ENCODE results near the gene TMEM74B.

The TMEM74B gene

DNA sequence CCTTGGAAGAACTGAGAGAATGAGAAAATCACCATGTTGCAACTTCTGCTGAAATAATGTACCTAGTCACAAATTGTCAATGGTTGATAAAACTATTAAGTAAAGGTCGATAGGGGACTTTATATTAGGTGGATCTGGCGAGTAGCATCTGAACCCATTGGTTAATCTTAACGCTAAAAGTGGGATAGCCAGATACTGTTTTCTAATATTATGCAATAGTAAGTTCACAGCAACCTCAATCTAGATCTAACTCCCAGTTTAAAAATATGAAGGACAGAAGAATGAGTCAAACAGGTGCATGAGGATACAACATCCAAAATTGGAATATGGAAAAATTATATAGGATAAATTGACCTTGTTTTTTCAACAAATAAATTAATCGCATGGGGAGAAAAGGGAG is 47.5 kb downstream of the TMEM74B start:
- H3K27me3 ChIP-seq (ENCODE audit: insufficient read depth, low read length) = no peaks in the 10 kb centered on the region
- no peaks in the 10 kb centered on the region for H3F3A ChIP-seq (ENCODE audit: insufficient read depth, low read length)
- H3K4me2 ChIP-seq (ENCODE audit: low read length) = no peak overlapping the region
- no peaks in the 10 kb centered on the region for H4K20me1 ChIP-seq (ENCODE audit: insufficient read depth, low read length)
- no peaks in the 10 kb centered on the region for H3K4me1 ChIP-seq (ENCODE audit: insufficient read depth, low read length, severe bottlenecking)
- no peak overlapping the region for H3K9ac ChIP-seq (ENCODE audit: low read length)
- no peak overlapping the region for H3K4me3 ChIP-seq (ENCODE audit: low read depth, low read length, poor library complexity, severe bottlenecking)
- peaks cover 96% of the 10 kb centered on the region for H3K36me3 ChIP-seq (ENCODE audit: insufficient read depth, low read length)
- TF ChIP-seq EZH2 (IDR thresholded peaks at IDR 0.05; ENCODE audit: borderline replicate concordance, low read length) = no peak
- TF ChIP-seq, protein P1, sequence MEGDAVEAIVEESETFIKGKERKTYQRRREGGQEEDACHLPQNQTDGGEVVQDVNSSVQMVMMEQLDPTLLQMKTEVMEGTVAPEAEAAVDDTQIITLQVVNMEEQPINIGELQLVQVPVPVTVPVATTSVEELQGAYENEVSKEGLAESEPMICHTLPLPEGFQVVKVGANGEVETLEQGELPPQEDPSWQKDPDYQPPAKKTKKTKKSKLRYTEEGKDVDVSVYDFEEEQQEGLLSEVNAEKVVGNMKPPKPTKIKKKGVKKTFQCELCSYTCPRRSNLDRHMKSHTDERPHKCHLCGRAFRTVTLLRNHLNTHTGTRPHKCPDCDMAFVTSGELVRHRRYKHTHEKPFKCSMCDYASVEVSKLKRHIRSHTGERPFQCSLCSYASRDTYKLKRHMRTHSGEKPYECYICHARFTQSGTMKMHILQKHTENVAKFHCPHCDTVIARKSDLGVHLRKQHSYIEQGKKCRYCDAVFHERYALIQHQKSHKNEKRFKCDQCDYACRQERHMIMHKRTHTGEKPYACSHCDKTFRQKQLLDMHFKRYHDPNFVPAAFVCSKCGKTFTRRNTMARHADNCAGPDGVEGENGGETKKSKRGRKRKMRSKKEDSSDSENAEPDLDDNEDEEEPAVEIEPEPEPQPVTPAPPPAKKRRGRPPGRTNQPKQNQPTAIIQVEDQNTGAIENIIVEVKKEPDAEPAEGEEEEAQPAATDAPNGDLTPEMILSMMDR (IDR thresholded peaks at IDR 0.05; ENCODE audit: low read length) = no peak
- H3K27ac ChIP-seq (ENCODE audit: low read depth, low read length, poor library complexity, severe bottlenecking) = no peak overlapping the region
- H3K9me3 ChIP-seq (ENCODE audit: low read length) = no peaks in the 10 kb centered on the region
- H3K9me2 ChIP-seq (ENCODE audit: low read depth, low read length) = no peaks in the 10 kb centered on the region
- 0 out of 2 replicates have a peak, but pooled peaks cover 3% of the 10 kb centered on the region for H3K79me2 ChIP-seq (ENCODE audit: insufficient read depth, low read length)
- no peak overlapping the region for H2AFZ ChIP-seq (ENCODE audit: low read length)

DNA sequence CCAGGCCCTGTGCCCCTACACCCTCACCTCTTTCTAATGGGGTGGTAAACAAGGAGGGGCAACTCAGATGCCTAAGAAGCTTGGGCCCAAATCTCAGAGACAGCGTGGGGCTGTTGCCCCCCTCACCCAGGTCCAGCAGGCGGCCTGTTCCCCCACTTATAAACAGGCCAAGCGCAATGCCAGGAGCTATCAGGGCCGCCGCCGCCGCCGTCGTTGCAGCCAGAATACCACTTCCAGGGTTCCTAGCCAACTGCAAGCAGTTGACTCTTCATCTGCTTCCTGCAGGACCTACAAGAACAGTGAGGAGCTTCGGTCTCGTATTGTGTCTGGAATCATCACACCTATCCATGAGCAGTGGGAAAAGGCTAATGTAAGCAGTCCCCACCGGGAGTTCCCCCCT is 49.9 kb downstream of the TMEM74B start:
- H3K9me2 ChIP-seq (ENCODE audit: low read depth, low read length) = no peaks in the 10 kb centered on the region
- H3K4me3 ChIP-seq (ENCODE audit: low read depth, low read length, poor library complexity, severe bottlenecking) = no peak overlapping the region
- no peak overlapping the region for H3K27ac ChIP-seq (ENCODE audit: low read depth, low read length, poor library complexity, severe bottlenecking)
- H3K9ac ChIP-seq (ENCODE audit: low read length) = no peak overlapping the region
- no peak overlapping the region for H3K4me2 ChIP-seq (ENCODE audit: low read length)
- TF ChIP-seq EZH2 (IDR thresholded peaks at IDR 0.05; ENCODE audit: borderline replicate concordance, low read length) = no peak
- TF ChIP-seq, protein P1 (IDR thresholded peaks at IDR 0.05; ENCODE audit: low read length) = no peak
- no peaks in the 10 kb centered on the region for H4K20me1 ChIP-seq (ENCODE audit: insufficient read depth, low read length)
- peaks cover 4% of the 10 kb centered on the region for H3K4me1 ChIP-seq (ENCODE audit: insufficient read depth, low read length, severe bottlenecking)
- peaks cover 98% of the 10 kb centered on the region for H3K36me3 ChIP-seq (ENCODE audit: insufficient read depth, low read length)
- H3K79me2 ChIP-seq (ENCODE audit: insufficient read depth, low read length) = 0 out of 2 replicates have a peak, but pooled peaks cover 3% of the 10 kb centered on the region
- no peaks in the 10 kb centered on the region for H3K9me3 ChIP-seq (ENCODE audit: low read length)
- H3K27me3 ChIP-seq (ENCODE audit: insufficient read depth, low read length) = no peaks in the 10 kb centered on the region
- H2AFZ ChIP-seq (ENCODE audit: low read length) = no peak overlapping the region
- H3F3A ChIP-seq (ENCODE audit: insufficient read depth, low read length) = no peaks in the 10 kb centered on the region

DNA sequence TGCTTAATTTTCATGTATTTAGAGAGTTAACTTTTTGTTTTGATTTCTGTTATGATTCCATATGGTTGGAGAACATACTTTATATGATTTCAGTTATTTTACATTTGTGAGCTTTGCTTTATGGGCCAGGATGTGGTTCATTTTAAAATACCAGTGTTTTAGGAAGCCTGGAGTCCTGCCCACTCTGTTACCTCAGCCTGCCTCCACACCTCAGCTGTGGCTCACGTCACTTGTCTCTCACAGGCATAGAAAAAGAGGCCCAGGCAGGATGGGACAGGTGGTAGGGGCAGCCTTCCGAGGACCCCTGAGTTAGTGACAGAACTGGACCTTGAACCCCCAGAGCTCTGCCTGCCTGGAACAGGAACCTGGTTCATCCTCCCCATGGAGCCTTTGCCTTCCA is 50.4 kb downstream of the TMEM74B start:
- no peaks in the 10 kb centered on the region for H3K27me3 ChIP-seq (ENCODE audit: insufficient read depth, low read length)
- no peaks in the 10 kb centered on the region for H3K9me3 ChIP-seq (ENCODE audit: low read length)
- H3F3A ChIP-seq (ENCODE audit: insufficient read depth, low read length) = no peaks in the 10 kb centered on the region
- no peak overlapping the region for H2AFZ ChIP-seq (ENCODE audit: low read length)
- H3K4me2 ChIP-seq (ENCODE audit: low read length) = no peak overlapping the region
- no peaks in the 10 kb centered on the region for H3K9me2 ChIP-seq (ENCODE audit: low read depth, low read length)
- H3K4me3 ChIP-seq (ENCODE audit: low read depth, low read length, poor library complexity, severe bottlenecking) = no peak overlapping the region
- H3K27ac ChIP-seq (ENCODE audit: low read depth, low read length, poor library complexity, severe bottlenecking) = no peak overlapping the region
- 0 out of 2 replicates have a peak, but pooled peaks cover 3% of the 10 kb centered on the region for H3K79me2 ChIP-seq (ENCODE audit: insufficient read depth, low read length)
- no peaks in the 10 kb centered on the region for H4K20me1 ChIP-seq (ENCODE audit: insufficient read depth, low read length)
- no peak for TF ChIP-seq EZH2 (IDR thresholded peaks at IDR 0.05; ENCODE audit: borderline replicate concordance, low read length)
- TF ChIP-seq, protein P1 (IDR thresholded peaks at IDR 0.05; ENCODE audit: low read length) = no peak
- peaks cover 4% of the 10 kb centered on the region for H3K4me1 ChIP-seq (ENCODE audit: insufficient read depth, low read length, severe bottlenecking)
- peaks cover 98% of the 10 kb centered on the region for H3K36me3 ChIP-seq (ENCODE audit: insufficient read depth, low read length)
- no peak overlapping the region for H3K9ac ChIP-seq (ENCODE audit: low read length)
